Measurements from ENCODE around the gene CCDC50. TPM values are rescaled to one million over a fixed set of nuclear protein-coding genes. Genes with fewer than 3 reads are reported as not detected.

CCDC50 gene
- total RNA-seq, 2 donors from 2014 or later, result 11.8 to 12.7 TPM

- ATAC-seq, result no peak
- H3K36me3 Mint-ChIP-seq (ENCODE audit: low read depth), result no peaks in the 10 kb centered on the region
Measured at GRCh38 chr3:191362037-191362436, 32.8 kb downstream of the CCDC50 start.

GRCh38 chr3:191362524-191363090 lies 33.4 kb downstream of the CCDC50 start:
- no peaks in the 10 kb centered on the region for H3K9me3 ChIP-seq (ENCODE audit: control insufficient read depth, low read length, poor library complexity, severe bottlenecking)
- Mint-ChIP-seq H3K27ac (no peak overlapping the region), H3K4me3 (no peak overlapping the region), H3K36me3 (ENCODE audit: low read depth) (no peaks in the 10 kb centered on the region), H3K4me1 (peaks cover 2% of the 10 kb centered on the region), H3K27me3 (no peaks in the 10 kb centered on the region)
- no peak for ATAC-seq
- no peak for DNase-seq

More at GRCh38 chr3:191362037-191362436, 32.8 kb downstream of the CCDC50 start:
- Mint-ChIP-seq H3K4me3 (no peak overlapping the region), H3K27ac (no peak overlapping the region), H3K27me3 (no peaks in the 10 kb centered on the region), H3K4me1 (peaks cover 2% of the 10 kb centered on the region)
- H3K9me3 ChIP-seq (ENCODE audit: control insufficient read depth, low read length, poor library complexity, severe bottlenecking), result no peaks in the 10 kb centered on the region
- DNase-seq, result no peak

- Mint-ChIP-seq H3K4me1 (peaks cover 2% of the 10 kb centered on the region), H3K27ac (no peak overlapping the region), H3K4me3 (no peak overlapping the region), H3K27me3 (no peaks in the 10 kb centered on the region), H3K36me3 (ENCODE audit: low read depth) (no peaks in the 10 kb centered on the region)
- DNase-seq (no peak), ATAC-seq (no peak)
- H3K9me3 ChIP-seq (ENCODE audit: control insufficient read depth, low read length, poor library complexity, severe bottlenecking), result no peaks in the 10 kb centered on the region
Measured at GRCh38 chr3:191363221-191363620, 34.0 kb downstream of the CCDC50 start.

- H3K27ac Mint-ChIP-seq, result no peak overlapping the region
- ATAC-seq (no peak), DNase-seq (no peak)
- H3K4me3 Mint-ChIP-seq, result no peak overlapping the region
- H3K27me3 Mint-ChIP-seq, result no peaks in the 10 kb centered on the region
- H3K36me3 Mint-ChIP-seq (ENCODE audit: low read depth), result no peaks in the 10 kb centered on the region
- no peaks in the 10 kb centered on the region for H3K4me1 Mint-ChIP-seq
- no peaks in the 10 kb centered on the region for H3K9me3 ChIP-seq (ENCODE audit: control insufficient read depth, low read length, poor library complexity, severe bottlenecking)
Measured at GRCh38 chr3:191366675-191367074, 37.5 kb downstream of the CCDC50 start.

GRCh38 chr3:191368755-191369615 lies 39.8 kb downstream of the CCDC50 start:
- Mint-ChIP-seq H3K36me3 (ENCODE audit: low read depth) (no peaks in the 10 kb centered on the region), H3K27ac (no peak overlapping the region), H3K27me3 (no peaks in the 10 kb centered on the region), H3K4me1 (no peaks in the 10 kb centered on the region), H3K4me3 (no peak overlapping the region)
- ATAC-seq (no peak), DNase-seq (no peak)
- no peaks in the 10 kb centered on the region for H3K9me3 ChIP-seq (ENCODE audit: control insufficient read depth, low read length, poor library complexity, severe bottlenecking)

- Mint-ChIP-seq H3K27ac (no peak overlapping the region), H3K27me3 (no peaks in the 10 kb centered on the region), H3K4me3 (no peak overlapping the region), H3K4me1 (no peaks in the 10 kb centered on the region), H3K36me3 (ENCODE audit: low read depth) (no peaks in the 10 kb centered on the region)
- H3K9me3 ChIP-seq (ENCODE audit: control insufficient read depth, low read length, poor library complexity, severe bottlenecking), result no peaks in the 10 kb centered on the region
- ATAC-seq (no peak), DNase-seq (no peak)
Measured at GRCh38 chr3:191369616-191370010, 40.4 kb downstream of the CCDC50 start.

GRCh38 chr3:191372122-191372521 lies 42.9 kb downstream of the CCDC50 start:
- DNase-seq, result no peak
- Mint-ChIP-seq H3K4me1 (no peaks in the 10 kb centered on the region), H3K27ac (no peak overlapping the region), H3K27me3 (no peaks in the 10 kb centered on the region), H3K4me3 (peak overlapping the region; percentile 36), H3K36me3 (ENCODE audit: low read depth) (no peaks in the 10 kb centered on the region)
- ATAC-seq, result no peak
- H3K9me3 ChIP-seq (ENCODE audit: control insufficient read depth, low read length, poor library complexity, severe bottlenecking), result no peaks in the 10 kb centered on the region

- Mint-ChIP-seq H3K4me3 (no peak overlapping the region), H3K36me3 (ENCODE audit: low read depth) (no peaks in the 10 kb centered on the region), H3K27me3 (no peaks in the 10 kb centered on the region), H3K27ac (no peak overlapping the region), H3K4me1 (no peaks in the 10 kb centered on the region)
- ATAC-seq (no peak), DNase-seq (no peak)
- no peaks in the 10 kb centered on the region for H3K9me3 ChIP-seq (ENCODE audit: control insufficient read depth, low read length, poor library complexity, severe bottlenecking)
Measured at GRCh38 chr3:191373327-191373726, 44.1 kb downstream of the CCDC50 start.

GRCh38 chr3:191376516-191377141 lies 47.4 kb downstream of the CCDC50 start:
- Mint-ChIP-seq H3K27me3 (no peaks in the 10 kb centered on the region), H3K27ac (no peak overlapping the region), H3K4me1 (peaks cover 6% of the 10 kb centered on the region), H3K36me3 (ENCODE audit: low read depth) (peaks cover 3% of the 10 kb centered on the region), H3K4me3 (no peak overlapping the region)
- DNase-seq, result no peak
- no peak for ATAC-seq
- no peaks in the 10 kb centered on the region for H3K9me3 ChIP-seq (ENCODE audit: control insufficient read depth, low read length, poor library complexity, severe bottlenecking)

GRCh38 chr3:191378142-191378812 lies 49.1 kb downstream of the CCDC50 start:
- no peaks in the 10 kb centered on the region for H3K27me3 Mint-ChIP-seq
- ATAC-seq, result no peak
- peaks cover 3% of the 10 kb centered on the region for H3K36me3 Mint-ChIP-seq (ENCODE audit: low read depth)
- peak overlapping the region; percentile 36 for H3K4me3 Mint-ChIP-seq
- H3K27ac Mint-ChIP-seq, result no peak overlapping the region
- H3K4me1 Mint-ChIP-seq, result peaks cover 6% of the 10 kb centered on the region
- H3K9me3 ChIP-seq (ENCODE audit: control insufficient read depth, low read length, poor library complexity, severe bottlenecking), result no peaks in the 10 kb centered on the region
- no peak for DNase-seq

- H3K9me3 ChIP-seq (ENCODE audit: control insufficient read depth, low read length, poor library complexity, severe bottlenecking), result no peaks in the 10 kb centered on the region
- peaks cover 3% of the 10 kb centered on the region for H3K36me3 Mint-ChIP-seq (ENCODE audit: low read depth)
- H3K4me3 Mint-ChIP-seq, result no peak overlapping the region
- H3K27ac Mint-ChIP-seq, result no peak overlapping the region
- ATAC-seq (peak; percentile 37), DNase-seq (no peak)
- H3K4me1 Mint-ChIP-seq, result peaks cover 6% of the 10 kb centered on the region
- H3K27me3 Mint-ChIP-seq, result no peaks in the 10 kb centered on the region
Measured at GRCh38 chr3:191379446-191379845, 50.3 kb downstream of the CCDC50 start.

- H3K27me3 Mint-ChIP-seq, result no peaks in the 10 kb centered on the region
- peaks cover 3% of the 10 kb centered on the region for H3K36me3 Mint-ChIP-seq (ENCODE audit: low read depth)
- peaks cover 6% of the 10 kb centered on the region for H3K4me1 Mint-ChIP-seq
- no peak overlapping the region for H3K27ac Mint-ChIP-seq
- H3K4me3 Mint-ChIP-seq, result no peak overlapping the region
- ATAC-seq, result no peak
- no peaks in the 10 kb centered on the region for H3K9me3 ChIP-seq (ENCODE audit: control insufficient read depth, low read length, poor library complexity, severe bottlenecking)
- no peak for DNase-seq
Measured at GRCh38 chr3:191380001-191380400, 50.8 kb downstream of the CCDC50 start.

- no peaks in the 10 kb centered on the region for H3K9me3 ChIP-seq (ENCODE audit: control insufficient read depth, low read length, poor library complexity, severe bottlenecking)
- peaks cover 3% of the 10 kb centered on the region for H3K36me3 Mint-ChIP-seq (ENCODE audit: low read depth)
- peaks cover 6% of the 10 kb centered on the region for H3K4me1 Mint-ChIP-seq
- H3K27ac Mint-ChIP-seq, result no peak overlapping the region
- DNase-seq, result no peak
- no peak for ATAC-seq
- H3K4me3 Mint-ChIP-seq, result peak overlapping the region; percentile 34
- no peaks in the 10 kb centered on the region for H3K27me3 Mint-ChIP-seq
Measured at GRCh38 chr3:191381303-191381702, 52.1 kb downstream of the CCDC50 start.
